ENCODE measurements around the gene YEATS2.
"Not testable (repeated sequence)": the region's sequence is repeated elsewhere in the genome, so short reads cannot be mapped to it uniquely, and the experiment has no call there.

The YEATS2 gene

DNA sequence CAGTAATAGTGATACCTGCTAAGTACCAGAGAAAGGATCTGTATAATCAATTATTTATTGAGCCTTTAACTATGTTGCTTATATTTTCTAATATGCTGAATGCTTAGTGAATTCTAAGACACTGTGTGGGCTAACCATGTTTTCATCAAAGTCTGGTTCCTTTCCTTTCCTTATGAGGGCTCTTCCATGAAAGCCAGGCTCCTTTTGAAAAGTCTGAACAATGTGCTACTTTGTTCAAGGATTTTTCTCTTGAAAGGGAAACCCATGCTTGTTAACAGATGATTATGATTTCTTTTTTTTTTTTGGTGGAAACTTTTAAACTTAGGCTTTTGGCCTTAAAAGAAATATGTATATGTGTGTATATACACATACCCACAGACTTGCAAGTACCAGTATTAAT, 17.0 kb downstream of the YEATS2 start:
- DNase-seq (ENCODE audit: low spot score): no peak

DNA sequence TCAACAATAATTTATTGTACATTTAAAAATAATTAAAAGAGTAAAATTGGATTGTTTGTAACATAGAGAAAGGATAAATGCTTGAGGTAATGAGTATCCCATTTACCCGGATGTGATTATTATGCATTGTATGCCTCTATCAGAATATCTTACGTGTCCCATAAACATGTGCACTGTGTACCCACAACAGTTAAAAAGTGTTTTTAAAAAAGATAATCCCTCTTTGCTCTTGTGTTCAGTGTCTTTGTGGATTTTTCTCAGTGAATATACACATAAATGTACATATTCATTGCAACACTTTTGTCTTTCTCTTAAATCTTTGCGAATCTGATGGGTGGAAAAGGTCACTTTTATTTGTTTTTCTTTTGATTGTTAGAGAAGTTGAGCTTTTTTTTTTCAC, 20.4 kb downstream of the YEATS2 start:
- DNase-seq (ENCODE audit: low spot score): no peak

DNA sequence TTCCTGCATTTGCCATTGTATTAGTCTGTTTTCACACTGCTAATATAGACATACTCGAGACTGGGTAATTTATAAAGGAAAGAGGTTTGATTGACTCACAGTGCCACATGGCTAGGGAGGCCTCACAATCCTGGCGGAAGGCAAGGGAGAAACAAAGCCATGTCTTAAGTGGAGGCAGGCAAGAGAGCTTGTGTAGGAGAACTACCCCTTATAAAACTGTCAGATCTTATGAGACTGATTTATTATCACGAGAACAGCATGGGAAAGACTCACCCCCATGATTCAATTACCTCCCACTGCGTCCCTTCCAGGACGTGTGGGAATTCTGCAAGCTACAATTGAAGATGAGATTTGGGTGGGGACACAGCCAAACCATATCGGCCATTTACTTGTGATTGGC, 27.8 kb downstream of the YEATS2 start:
- no peak for DNase-seq (ENCODE audit: low spot score)

DNA sequence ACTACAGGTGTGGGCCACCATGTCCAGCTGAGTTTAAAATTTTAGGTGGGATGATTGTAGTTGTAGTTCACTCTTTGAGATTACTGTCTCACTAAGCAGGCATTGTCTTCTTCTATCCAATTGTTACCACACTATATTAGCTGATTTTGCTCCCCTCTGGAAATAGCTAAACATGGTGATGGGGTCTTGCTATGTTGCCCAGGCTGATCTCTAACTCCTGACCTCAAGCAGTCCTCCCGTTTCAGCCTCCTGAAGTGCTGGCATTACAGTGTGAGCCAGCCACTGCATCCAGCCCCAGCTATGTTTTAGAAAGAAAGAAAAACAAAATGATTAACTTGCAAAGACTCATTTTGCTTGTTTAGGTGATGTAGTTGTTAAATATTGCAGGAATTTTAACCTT, 30.6 kb downstream of the YEATS2 start:
- DNase-seq (ENCODE audit: low spot score): no peak

DNA sequence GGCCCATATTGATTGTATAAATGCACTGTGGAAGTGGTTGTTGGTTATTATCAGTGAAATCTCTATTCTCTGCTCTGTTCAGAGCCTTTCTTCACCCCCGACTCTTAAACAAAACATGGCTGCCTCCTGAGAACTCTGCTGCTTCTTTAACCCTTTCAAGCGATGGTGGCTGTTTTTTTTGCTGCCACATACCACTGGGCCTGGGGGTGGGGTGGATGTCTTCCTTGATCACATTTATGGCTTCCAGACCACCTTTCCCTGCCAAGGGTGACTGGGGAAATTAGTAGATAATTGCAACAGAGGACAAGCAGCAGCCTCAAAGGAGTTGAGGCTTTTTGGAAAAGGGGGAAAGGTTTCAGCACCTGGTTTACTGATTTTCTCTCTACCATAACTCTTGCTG, 32.8 kb downstream of the YEATS2 start:
- DNase-seq (ENCODE audit: low spot score): no peak

DNA sequence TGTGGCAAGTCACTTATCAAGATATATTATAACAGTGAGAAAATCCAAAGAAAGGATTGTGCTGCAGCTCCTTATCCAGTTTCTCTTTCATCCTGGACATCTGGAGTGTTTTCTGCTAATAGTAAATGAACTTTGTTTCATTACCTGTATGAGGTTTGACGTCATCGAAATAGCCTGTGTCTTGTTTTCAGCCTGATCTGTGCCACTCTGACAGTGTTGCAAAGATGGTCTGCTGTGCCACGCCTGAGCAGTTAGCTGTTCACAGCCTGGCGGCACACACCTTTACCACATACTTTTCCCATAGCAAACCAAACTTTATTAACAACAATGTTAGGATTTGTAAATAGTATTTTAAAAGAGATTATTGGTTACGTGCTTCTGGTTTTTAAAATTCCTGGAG, 34.0 kb downstream of the YEATS2 start:
- no peak for DNase-seq (ENCODE audit: low spot score)

DNA sequence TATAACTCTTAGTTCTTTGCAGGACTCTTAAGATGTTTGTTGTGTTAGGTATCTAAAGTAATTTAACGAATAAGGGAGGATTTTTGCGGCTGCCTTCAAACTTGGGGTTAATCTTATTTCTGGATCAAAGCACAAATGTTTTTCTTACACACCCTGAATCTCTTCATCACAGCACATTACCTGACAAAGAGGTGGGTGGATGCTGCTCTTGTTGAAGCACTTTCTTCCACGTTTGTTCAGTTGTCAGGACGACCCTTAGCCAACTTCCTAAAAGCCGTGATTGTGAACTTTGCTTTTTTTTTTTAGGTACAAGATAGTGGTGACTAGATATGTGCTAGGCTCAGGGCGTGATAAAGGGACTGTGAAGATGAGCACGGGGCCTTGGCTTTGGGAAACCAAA, 36.0 kb downstream of the YEATS2 start:
- DNase-seq (ENCODE audit: low spot score): no peak

DNA sequence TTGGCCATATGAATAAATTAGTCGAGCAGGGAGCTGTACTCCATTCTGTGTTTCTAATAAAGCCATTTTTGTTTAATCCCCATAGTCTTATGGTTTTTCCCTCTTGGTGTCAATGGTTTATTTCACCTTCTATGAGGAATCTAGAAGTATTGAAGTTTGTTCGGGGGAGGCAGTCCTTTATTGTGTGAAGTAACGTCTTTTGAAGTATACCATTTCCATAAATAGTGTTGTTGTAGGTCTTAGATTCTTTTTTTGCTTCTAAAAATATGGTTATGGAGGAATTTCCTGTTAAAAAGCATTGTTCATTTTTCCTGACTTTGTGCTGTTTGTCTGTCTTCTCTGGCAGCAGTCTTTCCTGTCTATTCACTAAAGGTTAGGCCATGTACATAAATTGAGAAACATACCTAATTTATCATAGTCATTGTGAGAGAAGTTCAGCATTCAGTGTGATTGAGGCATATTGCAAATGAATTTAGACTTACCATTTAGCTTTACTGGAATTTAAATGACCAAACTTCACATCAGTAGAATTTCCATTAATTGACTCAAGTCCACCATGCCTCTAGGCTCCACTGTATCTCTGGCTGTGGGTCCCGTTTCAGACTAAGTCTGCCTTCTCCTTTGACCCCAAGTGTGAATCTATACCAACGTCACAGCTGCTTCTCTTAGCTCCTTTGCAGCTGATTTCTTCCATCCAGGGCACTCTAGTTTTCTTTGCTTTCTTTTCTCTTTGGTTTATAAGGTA, 37.3 kb downstream of the YEATS2 start:
- no peak for DNase-seq (ENCODE audit: low spot score)

DNA sequence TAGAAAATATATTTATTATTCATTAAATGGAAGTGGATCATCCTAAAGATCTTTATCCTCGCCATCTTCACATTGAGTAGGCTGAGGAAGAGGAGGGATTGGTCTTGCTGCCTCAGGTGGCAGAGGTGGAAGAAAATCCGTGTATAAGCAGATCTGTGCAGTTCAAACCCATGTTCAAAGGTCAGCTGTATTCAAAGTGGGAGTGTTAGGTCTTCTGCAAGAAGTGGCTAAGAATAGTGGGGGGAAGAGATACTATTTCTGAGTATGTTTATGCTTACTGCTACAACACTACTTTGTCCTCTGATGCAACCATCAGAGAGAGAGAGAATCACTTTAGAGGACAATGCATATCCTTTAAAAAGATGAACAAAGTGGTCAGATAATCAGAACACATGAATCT, 39.5 kb downstream of the YEATS2 start:
- no peak for DNase-seq (ENCODE audit: low spot score)

DNA sequence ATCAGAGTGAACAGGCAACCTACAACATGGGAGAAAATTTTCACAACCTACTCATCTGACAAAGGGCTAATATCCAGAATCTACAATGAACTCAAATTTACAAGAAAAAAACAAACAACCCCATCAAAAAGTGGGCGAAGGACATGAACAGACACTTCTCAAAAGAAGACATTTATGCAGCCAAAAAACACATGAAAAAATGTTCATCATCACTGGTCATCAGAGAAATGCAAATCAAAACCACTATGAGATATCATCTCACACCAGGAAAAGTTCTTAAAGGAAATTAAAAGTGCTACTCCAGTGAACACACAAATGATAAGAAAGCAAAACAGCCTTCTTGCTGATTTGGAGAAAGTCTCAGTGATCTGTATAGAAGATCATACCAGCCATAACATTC, 42.6 kb downstream of the YEATS2 start:
- not testable (repeated sequence) for DNase-seq (ENCODE audit: low spot score)

DNA sequence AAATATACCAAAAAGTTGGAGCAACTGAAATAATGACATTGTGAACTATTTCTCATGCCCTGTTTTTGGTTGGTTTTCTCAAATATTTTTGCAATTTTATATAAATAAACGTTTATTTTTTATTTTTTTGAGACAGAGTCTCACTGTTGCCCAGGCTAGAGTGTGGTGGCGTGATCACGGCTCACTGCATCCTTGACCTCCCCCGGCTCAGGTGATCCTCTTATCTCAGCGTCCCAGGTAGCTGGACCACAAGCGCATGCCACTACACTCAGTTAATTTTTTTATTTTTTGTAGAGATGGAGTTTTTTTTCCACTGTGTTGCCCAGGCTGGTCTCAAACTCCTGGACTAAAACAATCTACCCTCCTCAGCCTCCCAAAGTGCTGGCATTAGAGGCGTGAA, 45.6 kb downstream of the YEATS2 start:
- no peak for DNase-seq (ENCODE audit: low spot score)

DNA sequence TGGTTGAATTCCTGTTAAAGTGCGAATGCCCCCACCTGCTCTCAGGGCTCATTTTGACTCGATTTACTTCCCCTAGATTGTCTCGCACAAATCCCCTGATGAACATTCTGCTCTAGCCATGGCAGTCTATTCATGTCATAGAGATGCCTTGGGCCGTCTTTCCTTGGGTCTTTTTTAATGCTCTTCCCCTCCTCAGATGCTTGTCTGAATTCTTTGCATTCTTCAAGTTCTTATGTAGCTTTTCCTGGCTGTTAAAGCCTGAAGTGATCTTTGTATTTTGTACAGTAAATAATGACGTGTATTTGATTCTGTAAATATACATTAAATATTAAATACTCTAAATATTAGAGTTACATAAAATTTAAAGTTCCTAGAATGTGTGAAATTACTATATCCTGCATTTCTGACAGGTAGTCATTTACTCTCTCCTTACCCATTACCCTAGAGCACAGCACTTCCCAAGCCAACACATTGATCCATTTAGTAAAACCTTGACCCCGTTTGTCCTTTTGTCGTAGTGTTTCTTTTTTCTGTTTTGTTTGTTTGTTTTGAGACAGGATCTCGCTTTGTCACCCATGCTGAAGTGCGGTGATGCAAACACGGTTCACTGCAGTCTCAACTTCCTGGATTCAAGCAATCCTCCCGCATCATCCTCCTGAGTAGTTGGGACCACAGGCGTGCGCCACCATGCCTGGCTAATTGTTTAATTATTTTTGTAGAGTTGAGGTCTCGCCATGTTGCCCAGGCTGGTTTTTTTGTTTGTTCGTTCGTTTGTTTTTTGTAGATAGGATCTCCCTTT, 47.9 kb downstream of the YEATS2 start:
- DNase-seq (ENCODE audit: low spot score): no peak

DNA sequence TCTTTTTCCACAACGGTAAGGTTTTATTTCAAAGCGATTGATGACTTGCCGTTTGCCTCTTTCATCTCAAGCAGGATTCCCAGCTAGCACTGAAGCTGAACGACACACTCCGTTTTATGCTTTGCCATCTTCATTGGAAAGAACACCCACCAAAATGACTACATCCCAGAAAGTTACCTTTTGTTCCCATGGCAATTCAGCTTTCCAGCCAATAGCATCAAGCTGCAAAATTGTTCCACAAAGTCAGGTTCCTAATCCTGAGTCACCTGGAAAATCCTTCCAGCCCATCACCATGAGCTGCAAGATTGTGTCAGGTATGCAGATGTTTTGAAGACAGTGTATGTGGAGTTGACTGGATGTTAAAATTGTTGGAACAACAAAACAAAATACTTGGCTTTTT, 56.5 kb downstream of the YEATS2 start:
- DNase-seq (ENCODE audit: low spot score): no peak

DNA sequence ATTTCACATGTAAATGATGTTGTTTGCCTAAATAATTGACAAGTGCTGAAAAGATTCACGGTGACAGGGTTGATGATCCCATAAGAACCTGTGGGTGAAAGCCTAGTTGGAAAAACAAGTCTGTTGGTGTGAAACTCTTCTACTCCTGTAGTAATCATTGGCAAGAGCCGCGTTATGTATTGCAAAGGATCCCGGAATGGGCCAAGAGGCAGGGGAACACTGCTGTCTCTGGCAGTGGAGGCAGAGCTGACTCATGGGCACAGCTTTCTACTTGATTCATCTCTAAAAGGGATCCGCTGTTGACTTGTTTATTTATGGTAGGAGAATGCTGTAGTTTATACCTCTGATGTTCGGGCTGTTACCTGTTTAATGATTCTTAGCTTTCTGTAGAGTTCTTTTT, 64.7 kb downstream of the YEATS2 start:
- DNase-seq (ENCODE audit: low spot score): no peak

DNA sequence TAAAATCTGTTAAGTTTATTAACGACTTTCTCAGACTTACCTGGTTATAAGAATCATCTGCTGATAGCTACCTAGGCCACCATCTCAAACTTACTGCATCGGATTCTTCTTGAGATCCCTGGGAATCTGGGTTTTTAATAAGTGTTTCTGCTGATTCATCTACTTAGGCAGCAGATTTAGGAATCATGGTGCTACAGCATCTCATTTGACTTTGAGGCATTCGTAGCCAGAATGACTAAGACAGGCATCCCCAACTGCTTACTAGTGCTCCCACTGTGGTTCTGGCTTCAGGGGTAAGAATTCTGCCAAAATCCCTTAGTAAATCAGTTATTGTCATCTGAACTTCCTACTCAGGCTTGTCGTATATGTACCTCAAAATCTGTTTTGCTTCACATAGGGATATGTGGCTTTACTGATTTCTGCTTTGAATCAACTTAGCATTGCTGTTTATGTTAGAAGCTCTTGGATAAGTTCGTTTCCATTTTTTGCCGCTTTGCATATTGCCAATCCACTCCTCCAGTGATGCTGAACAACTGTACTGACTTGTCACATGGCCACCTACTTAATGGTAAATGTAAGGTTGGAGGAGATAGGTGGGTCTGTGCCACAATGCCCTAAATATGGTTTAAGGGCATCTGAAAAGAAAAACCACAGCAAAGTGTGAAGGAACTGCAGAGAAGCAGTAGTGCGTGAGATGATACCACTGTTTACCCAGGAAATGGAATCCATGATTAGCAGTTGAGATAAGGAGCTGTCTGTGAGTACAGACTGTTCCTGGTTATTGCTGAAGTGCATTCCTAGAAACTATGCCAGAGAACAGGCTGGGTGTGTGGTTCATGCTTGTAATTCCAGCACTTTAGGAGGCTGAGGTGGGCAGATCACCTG, 67.5 kb downstream of the YEATS2 start:
- DNase-seq (ENCODE audit: low spot score): no peak

DNA sequence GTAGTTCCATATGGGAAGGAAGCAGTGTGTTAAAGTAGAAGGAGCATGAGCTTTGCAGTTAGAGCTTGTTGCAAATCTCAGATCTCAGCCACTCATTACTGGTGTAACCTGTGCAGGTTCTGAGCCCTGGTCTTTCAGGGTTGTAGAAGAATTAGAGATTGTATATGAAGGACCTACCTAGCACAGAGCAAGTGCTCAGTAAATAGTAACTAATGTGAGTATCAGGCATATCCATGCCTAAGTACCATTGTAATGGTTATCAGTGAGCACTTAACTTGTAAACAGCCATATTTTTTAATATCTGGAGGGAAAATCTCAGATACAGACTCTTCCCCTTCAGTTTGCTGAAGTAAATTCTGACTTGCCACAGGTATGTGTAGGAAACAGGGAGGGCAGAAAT, 68.5 kb downstream of the YEATS2 start:
- no peak for DNase-seq (ENCODE audit: low spot score)

DNA sequence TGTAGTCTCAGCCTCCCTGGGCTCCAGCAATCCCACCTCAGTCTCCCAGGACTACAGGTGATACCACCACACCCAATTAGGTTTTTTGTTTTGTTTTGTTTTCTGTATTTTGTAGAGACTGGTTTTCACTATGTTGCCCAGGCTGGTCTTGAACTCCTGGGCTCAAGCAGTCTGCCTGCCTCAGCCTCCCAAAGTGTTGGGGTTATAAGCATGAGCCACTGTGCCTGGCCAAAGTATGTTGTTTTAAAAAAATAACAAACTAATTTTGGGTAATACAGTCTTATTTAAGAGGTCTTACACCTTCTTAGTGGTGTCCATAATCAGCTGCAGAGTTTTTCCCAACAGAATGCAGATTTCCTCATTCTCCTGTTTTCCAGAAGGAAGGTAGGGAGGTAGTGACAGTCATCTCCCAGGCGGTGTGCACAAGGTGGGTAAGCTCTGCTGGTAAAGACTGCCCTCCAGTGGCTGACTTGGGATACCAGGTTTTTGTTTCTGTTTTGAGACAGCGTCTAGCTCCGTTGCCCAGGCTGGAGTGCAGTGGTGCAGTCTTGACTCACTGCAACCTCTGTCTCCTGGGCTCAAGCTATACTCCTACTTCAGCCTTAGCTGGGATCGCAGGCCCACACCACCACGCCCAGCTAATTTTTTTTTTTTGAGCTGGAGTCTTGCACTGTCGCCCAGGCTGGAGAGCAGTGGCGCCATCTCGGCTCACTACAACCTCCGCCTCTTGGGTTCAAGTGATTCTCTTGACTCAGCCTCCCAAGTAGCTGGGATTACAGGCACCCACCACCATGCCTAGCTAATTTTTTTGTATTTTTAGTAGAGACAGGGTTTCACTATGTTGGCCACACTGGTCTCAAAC, 69.4 kb downstream of the YEATS2 start:
- peak; percentile 69 for DNase-seq (ENCODE audit: low spot score)

DNA sequence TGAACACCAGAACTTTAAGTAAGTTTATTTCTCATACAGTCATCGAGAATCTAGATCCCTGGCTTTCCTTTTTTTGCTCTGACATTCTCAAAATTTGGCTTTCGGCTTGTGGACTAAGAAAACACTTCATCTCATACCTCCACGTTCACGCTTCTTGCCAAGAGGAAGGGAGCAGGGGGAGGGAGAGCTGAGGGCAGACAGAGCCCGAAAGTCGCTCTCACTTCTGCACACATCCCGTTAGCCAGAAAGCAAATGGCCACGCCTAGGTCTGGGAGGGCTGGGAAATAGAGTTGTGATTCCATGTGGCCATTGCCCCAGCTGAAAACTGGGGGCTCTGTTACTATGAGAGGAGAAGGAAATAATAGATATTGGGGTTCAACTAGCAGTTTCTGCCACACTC, 70.5 kb downstream of the YEATS2 start:
- no peak for DNase-seq (ENCODE audit: low spot score)

DNA sequence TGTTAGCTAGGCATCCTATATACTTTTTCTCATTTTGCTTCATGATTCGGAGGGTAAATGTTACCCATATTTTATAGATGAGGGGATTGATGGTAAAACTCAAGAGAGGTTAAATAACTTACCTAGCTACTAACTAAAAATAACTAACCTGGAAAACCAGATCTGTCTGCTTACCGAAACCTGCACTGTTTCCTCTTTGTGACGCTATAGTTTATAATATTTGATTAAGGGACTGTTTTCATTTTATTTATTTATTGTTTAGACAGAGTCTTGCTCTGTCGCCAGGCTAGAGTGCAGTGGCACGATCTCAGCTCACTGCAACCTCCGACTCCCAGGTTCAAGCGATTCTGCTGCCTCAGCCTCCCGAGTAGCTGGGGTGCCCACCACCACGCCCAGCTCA, 71.9 kb downstream of the YEATS2 start:
- no peak for DNase-seq (ENCODE audit: low spot score)

DNA sequence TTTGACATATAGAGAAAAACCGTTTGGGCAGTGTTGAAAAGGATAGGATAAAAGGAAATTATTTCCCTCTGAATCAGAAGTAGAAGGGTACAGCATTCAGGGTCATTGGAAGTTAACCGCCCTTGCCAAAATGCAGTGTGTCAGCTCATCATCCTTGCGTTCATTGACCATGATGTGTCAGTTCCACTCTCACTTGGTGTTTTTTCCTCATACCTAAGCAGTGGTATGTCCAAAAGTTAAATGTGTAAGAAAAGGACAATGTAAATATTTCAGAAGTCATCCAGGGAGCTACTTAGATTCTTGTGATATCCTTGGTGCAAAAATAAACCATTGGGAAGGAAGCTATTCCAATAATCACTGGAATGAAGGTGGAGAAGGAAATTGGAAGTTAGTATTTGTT, 77.0 kb downstream of the YEATS2 start:
- DNase-seq (ENCODE audit: low spot score): no peak

DNA sequence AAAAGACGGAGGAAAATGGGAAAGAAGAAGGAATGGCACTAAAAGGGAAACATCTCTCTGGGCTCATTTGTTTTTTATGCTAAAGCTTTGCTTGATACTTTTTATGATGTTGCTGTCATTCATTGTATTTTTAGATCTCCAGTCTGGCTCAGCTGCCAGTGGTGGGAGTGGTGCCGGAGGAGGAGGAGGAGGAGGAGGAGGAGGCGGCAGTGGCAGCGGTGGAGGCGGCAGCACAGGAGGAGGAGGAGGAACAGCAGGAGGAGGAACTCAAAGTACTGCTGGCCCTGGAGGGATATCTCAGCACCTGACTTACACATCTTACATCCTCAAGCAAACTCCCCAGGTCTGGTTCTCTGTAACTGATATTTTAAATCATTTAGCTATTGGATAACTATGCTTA, 78.2 kb downstream of the YEATS2 start:
- no peak for DNase-seq (ENCODE audit: low spot score)

DNA sequence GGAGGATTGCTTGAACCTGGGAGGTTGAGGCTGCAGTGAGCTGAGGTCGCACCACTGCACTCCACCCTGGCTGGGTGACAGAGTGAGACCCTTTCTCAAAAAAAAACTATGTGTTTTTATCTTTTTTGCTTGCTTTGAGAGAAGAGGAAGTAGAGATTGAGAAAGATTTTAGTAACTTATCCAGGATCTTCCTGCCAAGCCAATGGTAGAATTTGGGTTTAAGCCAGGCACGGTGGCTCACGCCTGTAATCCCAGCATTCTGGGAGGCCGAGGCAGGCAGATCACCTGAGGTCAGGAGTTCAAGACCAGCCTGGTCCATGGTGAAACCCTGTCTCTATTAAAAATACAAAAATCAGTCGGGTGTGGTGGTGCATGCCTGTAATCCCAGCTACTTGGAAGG, 78.9 kb downstream of the YEATS2 start:
- not testable (repeated sequence) for DNase-seq (ENCODE audit: low spot score)

Data from HuH-7.5 (cell line).